ENCODE data around the gene FHAD1. TPM values are rescaled to one million over a fixed set of nuclear protein-coding genes. Genes with fewer than 3 reads are reported as not detected.

FHAD1 gene
- total RNA-seq (ENCODE audit: low replicate concordance) = 0.35 TPM in 1 of 2 replicates, not detected in the other

GRCh38 chr1:15246960-15247614, at the start of gene FHAD1:
Gene FHAD1, plus strand, starts transcription at chr1:15247223. Its CDS starts 4,562 bp downstream, at chr1:15251785.

GRCh38 chr1:15409388-15410222, 162.6 kb downstream of the FHAD1 start, which contains the start of gene EFHD2:
Gene EFHD2, plus strand, starts transcription at chr1:15409888. Its CDS starts 84 bp downstream, at chr1:15409972.

Other genes starting within 250 kb of the FHAD1 start
- gene TMEM51, start 93.5 kb upstream of the FHAD1 start, total RNA-seq (ENCODE audit: low replicate concordance) = 1.5 and 2.0 TPM in 2 replicates
- 5.6 and 13.4 TPM in 2 replicates for gene EFHD2, start 162.7 kb downstream of the FHAD1 start, total RNA-seq (ENCODE audit: low replicate concordance)
- 0.15 TPM in 1 of 2 replicates, not detected in the other for gene CTRC, start 191.2 kb downstream of the FHAD1 start, total RNA-seq (ENCODE audit: low replicate concordance)
- not detected in 2 replicates for gene CELA2A, start 209.5 kb downstream of the FHAD1 start, total RNA-seq (ENCODE audit: low replicate concordance)
- gene CELA2B, start 228.9 kb downstream of the FHAD1 start, total RNA-seq (ENCODE audit: low replicate concordance) = not detected in 2 replicates